ENCODE results near the gene PLA2G4B.
"Not testable (repeated sequence)": the region's sequence is repeated elsewhere in the genome, so short reads cannot be mapped to it uniquely, and the experiment has no call there.

The PLA2G4B gene

DNA sequence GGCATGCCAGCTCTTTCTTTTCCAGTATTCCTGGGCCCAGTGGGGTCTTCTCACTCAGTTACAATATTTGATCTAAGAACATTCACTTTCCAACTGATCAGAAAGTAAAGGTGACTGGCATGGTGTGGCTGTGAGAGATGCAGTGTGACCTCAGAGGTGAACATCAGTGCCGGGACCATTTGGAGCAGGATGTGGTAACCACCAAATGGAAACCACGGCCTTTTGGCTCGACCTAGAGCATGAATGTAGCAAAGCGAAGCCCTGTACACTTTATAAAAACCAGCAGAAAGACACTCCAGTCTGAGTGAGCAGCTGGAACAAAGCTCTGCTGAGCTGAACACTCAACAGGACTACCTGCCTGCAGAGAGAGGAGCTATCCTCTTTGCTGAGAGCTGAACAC is 7.4 kb upstream of the PLA2G4B start:
- peaks cover 13% of the 10 kb centered on the region for H3K4me1 ChIP-seq (ENCODE audit: control insufficient read depth, insufficient read depth, low read length)
- not testable (repeated sequence) for H3K36me3 ChIP-seq (ENCODE audit: insufficient read depth, low read length)

GRCh38 chr15:41832208-41832607 is 6.4 kb upstream of the PLA2G4B start:
- Histone ChIP-seq H3K9ac (ENCODE audit: low read depth, low read length) (no peak overlapping the region), H3K4me2 (ENCODE audit: low read length) (no peak overlapping the region), H3K4me3 (ENCODE audit: low read length) (no peak overlapping the region), H3K4me1 (ENCODE audit: control insufficient read depth, insufficient read depth, low read length) (peaks cover 12% of the 10 kb centered on the region), H3K36me3 (ENCODE audit: insufficient read depth, low read length) (no peaks in the 10 kb centered on the region), H3K27me3 (ENCODE audit: control insufficient read depth, insufficient read depth, low read length) (no peaks in the 10 kb centered on the region), H3K9me3 (replicated peaks; ENCODE audit: low read length) (no peaks in the 10 kb centered on the region)

More for the DNA sequence above, 7.4 kb upstream of the PLA2G4B start:
- not testable (repeated sequence) for H3K27me3 ChIP-seq (ENCODE audit: control insufficient read depth, insufficient read depth, low read length); H3K4me2 ChIP-seq (ENCODE audit: low read length); H3K9ac ChIP-seq (ENCODE audit: low read depth, low read length); H3K9me3 ChIP-seq (replicated peaks; ENCODE audit: low read length); H3K4me3 ChIP-seq (ENCODE audit: low read length)

- peaks cover 8% of the 10 kb centered on the region for H3K4me1 ChIP-seq (ENCODE audit: control insufficient read depth, insufficient read depth, low read length)
- H3K27me3 ChIP-seq (ENCODE audit: control insufficient read depth, insufficient read depth, low read length), result no peaks in the 10 kb centered on the region
- H3K4me3 ChIP-seq (ENCODE audit: low read length), result no peak overlapping the region
- H3K9ac ChIP-seq (ENCODE audit: low read depth, low read length), result no peak overlapping the region
- H3K4me2 ChIP-seq (ENCODE audit: low read length), result no peak overlapping the region
- H3K36me3 ChIP-seq (ENCODE audit: insufficient read depth, low read length), result no peaks in the 10 kb centered on the region
- no peaks in the 10 kb centered on the region for H3K9me3 ChIP-seq (replicated peaks; ENCODE audit: low read length)
These were observed 5.8 kb upstream of the PLA2G4B start for GRCh38 chr15:41832875-41833274.

DNA sequence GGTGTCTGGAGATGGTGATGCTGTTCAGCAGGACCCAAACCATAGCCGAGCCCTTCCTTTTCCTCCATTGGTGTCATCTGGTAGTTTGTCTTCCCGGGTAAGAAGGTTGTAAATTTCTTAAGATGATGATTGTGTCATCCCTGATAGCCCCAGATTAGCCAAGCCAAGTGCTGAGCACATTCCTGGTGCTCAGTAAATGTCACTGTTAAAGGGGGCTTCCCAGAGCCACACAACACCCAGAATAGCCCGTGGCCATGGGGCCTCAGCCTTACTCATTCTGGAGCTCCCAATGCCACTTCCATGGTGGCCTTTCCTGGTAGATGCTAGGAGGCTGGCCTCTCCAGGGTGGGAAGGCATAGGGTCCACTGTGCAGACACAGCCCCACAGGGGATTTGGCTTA is 4.6 kb upstream of the PLA2G4B start:
- H3K9me3 ChIP-seq (replicated peaks; ENCODE audit: low read length), result no peaks in the 10 kb centered on the region
- no peak overlapping the region for H3K4me3 ChIP-seq (ENCODE audit: low read length)
- H3K4me1 ChIP-seq (ENCODE audit: control insufficient read depth, insufficient read depth, low read length), result peaks cover under 1% of the 10 kb centered on the region
- no peak overlapping the region for H3K9ac ChIP-seq (ENCODE audit: low read depth, low read length)
- no peaks in the 10 kb centered on the region for H3K27me3 ChIP-seq (ENCODE audit: control insufficient read depth, insufficient read depth, low read length)
- no peaks in the 10 kb centered on the region for H3K36me3 ChIP-seq (ENCODE audit: insufficient read depth, low read length)
- no peak overlapping the region for H3K4me2 ChIP-seq (ENCODE audit: low read length)

- H3K27me3 ChIP-seq (ENCODE audit: control insufficient read depth, insufficient read depth, low read length), result no peaks in the 10 kb centered on the region
- no peaks in the 10 kb centered on the region for H3K36me3 ChIP-seq (ENCODE audit: insufficient read depth, low read length)
- no peaks in the 10 kb centered on the region for H3K9me3 ChIP-seq (replicated peaks; ENCODE audit: low read length)
- H3K4me3 ChIP-seq (ENCODE audit: low read length), result no peak overlapping the region
- H3K4me1 ChIP-seq (ENCODE audit: control insufficient read depth, insufficient read depth, low read length), result no peaks in the 10 kb centered on the region
- H3K9ac ChIP-seq (ENCODE audit: low read depth, low read length), result no peak overlapping the region
- no peak overlapping the region for H3K4me2 ChIP-seq (ENCODE audit: low read length)
These were observed 2.6 kb upstream of the PLA2G4B start for GRCh38 chr15:41836073-41836472.

DNA sequence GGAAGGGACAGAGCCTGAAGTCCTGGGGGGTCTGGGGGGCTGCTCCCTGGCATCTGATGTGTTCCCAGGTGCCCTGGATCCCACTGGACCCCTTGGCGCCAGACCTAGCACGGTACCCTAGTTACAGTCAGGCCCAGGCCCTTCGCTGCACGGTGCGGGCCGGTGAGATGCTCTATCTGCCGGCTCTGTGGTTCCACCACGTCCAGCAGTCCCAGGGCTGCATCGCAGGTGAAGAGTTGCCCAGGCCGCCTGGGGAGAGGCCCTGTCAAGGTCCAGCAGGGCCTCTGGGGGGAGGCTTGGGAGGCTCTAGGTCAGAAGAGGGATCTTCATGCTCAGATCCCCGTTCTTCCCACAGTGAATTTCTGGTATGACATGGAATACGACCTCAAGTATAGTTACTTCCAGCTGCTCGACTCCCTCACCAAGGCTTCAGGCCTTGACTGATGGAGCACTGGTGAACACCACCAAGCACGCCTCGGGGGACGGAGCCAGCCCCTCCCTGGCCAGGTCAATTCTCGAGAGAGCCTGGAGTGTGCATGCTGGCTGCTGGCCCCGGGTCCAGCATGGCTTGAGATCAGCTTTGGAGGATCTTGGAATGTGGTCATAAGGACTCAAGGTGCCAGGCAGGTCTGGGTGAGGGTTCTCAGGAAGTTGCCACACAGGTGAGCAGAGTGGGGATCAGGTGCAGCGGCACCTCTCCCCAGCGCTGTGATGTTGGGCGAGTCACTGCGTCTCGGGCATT is 1.8 kb upstream of the PLA2G4B start:
- Histone ChIP-seq H3K9me3 (replicated peaks; ENCODE audit: low read length) (no peaks in the 10 kb centered on the region), H3K36me3 (ENCODE audit: insufficient read depth, low read length) (no peaks in the 10 kb centered on the region), H3K4me1 (ENCODE audit: control insufficient read depth, insufficient read depth, low read length) (no peaks in the 10 kb centered on the region), H3K4me2 (ENCODE audit: low read length) (no peak overlapping the region), H3K27me3 (ENCODE audit: control insufficient read depth, insufficient read depth, low read length) (no peaks in the 10 kb centered on the region), H3K4me3 (ENCODE audit: low read length) (no peak overlapping the region), H3K9ac (ENCODE audit: low read depth, low read length) (no peak overlapping the region)

- H3K27me3 ChIP-seq (ENCODE audit: control insufficient read depth, insufficient read depth, low read length), result no peaks in the 10 kb centered on the region
- no peak overlapping the region for H3K9ac ChIP-seq (ENCODE audit: low read depth, low read length)
- no peaks in the 10 kb centered on the region for H3K4me1 ChIP-seq (ENCODE audit: control insufficient read depth, insufficient read depth, low read length)
- H3K9me3 ChIP-seq (replicated peaks; ENCODE audit: low read length), result no peaks in the 10 kb centered on the region
- no peak overlapping the region for H3K4me3 ChIP-seq (ENCODE audit: low read length)
- H3K36me3 ChIP-seq (ENCODE audit: insufficient read depth, low read length), result no peaks in the 10 kb centered on the region
- H3K4me2 ChIP-seq (ENCODE audit: low read length), result no peak overlapping the region
These were observed 1.3 kb downstream of the PLA2G4B start for GRCh38 chr15:41839781-41840491.

GRCh38 chr15:41840673-41841072 is 2.0 kb downstream of the PLA2G4B start:
- Histone ChIP-seq H3K9ac (ENCODE audit: low read depth, low read length) (no peak overlapping the region), H3K4me2 (ENCODE audit: low read length) (no peak overlapping the region), H3K27me3 (ENCODE audit: control insufficient read depth, insufficient read depth, low read length) (no peaks in the 10 kb centered on the region), H3K36me3 (ENCODE audit: insufficient read depth, low read length) (no peaks in the 10 kb centered on the region), H3K4me3 (ENCODE audit: low read length) (no peak overlapping the region), H3K9me3 (replicated peaks; ENCODE audit: low read length) (no peaks in the 10 kb centered on the region), H3K4me1 (ENCODE audit: control insufficient read depth, insufficient read depth, low read length) (no peaks in the 10 kb centered on the region)

GRCh38 chr15:41841131-41841530 is 2.5 kb downstream of the PLA2G4B start:
- Histone ChIP-seq H3K36me3 (ENCODE audit: insufficient read depth, low read length) (no peaks in the 10 kb centered on the region), H3K4me1 (ENCODE audit: control insufficient read depth, insufficient read depth, low read length) (no peaks in the 10 kb centered on the region), H3K9me3 (replicated peaks; ENCODE audit: low read length) (no peaks in the 10 kb centered on the region), H3K4me3 (ENCODE audit: low read length) (no peak overlapping the region), H3K27me3 (ENCODE audit: control insufficient read depth, insufficient read depth, low read length) (no peaks in the 10 kb centered on the region), H3K9ac (ENCODE audit: low read depth, low read length) (no peak overlapping the region), H3K4me2 (ENCODE audit: low read length) (no peak overlapping the region)

GRCh38 chr15:41842229-41842628 is 3.6 kb downstream of the PLA2G4B start:
- Histone ChIP-seq H3K4me2 (ENCODE audit: low read length) (no peak overlapping the region), H3K4me3 (ENCODE audit: low read length) (no peak overlapping the region), H3K4me1 (ENCODE audit: control insufficient read depth, insufficient read depth, low read length) (no peaks in the 10 kb centered on the region), H3K9ac (ENCODE audit: low read depth, low read length) (no peak overlapping the region), H3K9me3 (replicated peaks; ENCODE audit: low read length) (no peaks in the 10 kb centered on the region), H3K27me3 (ENCODE audit: control insufficient read depth, insufficient read depth, low read length) (no peaks in the 10 kb centered on the region), H3K36me3 (ENCODE audit: insufficient read depth, low read length) (no peaks in the 10 kb centered on the region)

GRCh38 chr15:41843571-41843970 is 4.9 kb downstream of the PLA2G4B start:
- Histone ChIP-seq H3K4me2 (ENCODE audit: low read length) (no peak overlapping the region), H3K36me3 (ENCODE audit: insufficient read depth, low read length) (no peaks in the 10 kb centered on the region), H3K4me1 (ENCODE audit: control insufficient read depth, insufficient read depth, low read length) (no peaks in the 10 kb centered on the region), H3K9me3 (replicated peaks; ENCODE audit: low read length) (no peaks in the 10 kb centered on the region), H3K27me3 (ENCODE audit: control insufficient read depth, insufficient read depth, low read length) (no peaks in the 10 kb centered on the region), H3K4me3 (ENCODE audit: low read length) (no peak overlapping the region), H3K9ac (ENCODE audit: low read depth, low read length) (no peak overlapping the region)

GRCh38 chr15:41844814-41845213 is 6.2 kb downstream of the PLA2G4B start:
- Histone ChIP-seq H3K36me3 (ENCODE audit: insufficient read depth, low read length) (no peaks in the 10 kb centered on the region), H3K4me1 (ENCODE audit: control insufficient read depth, insufficient read depth, low read length) (no peaks in the 10 kb centered on the region), H3K9me3 (replicated peaks; ENCODE audit: low read length) (no peaks in the 10 kb centered on the region), H3K9ac (ENCODE audit: low read depth, low read length) (no peak overlapping the region), H3K4me2 (ENCODE audit: low read length) (no peak overlapping the region), H3K4me3 (ENCODE audit: low read length) (no peak overlapping the region), H3K27me3 (ENCODE audit: control insufficient read depth, insufficient read depth, low read length) (no peaks in the 10 kb centered on the region)
